GM12801 (cell line): ENCODE results near the gene ELOB.

ENCODE experiments used
- TF ChIP-seq, protein P1 (sequence below): IDR thresholded peaks from one replicate; pipeline ENCODE4 v1.5.1; 2011; ENCODE audit warnings: control low read depth; ENCODE audit not compliant: insufficient read length; ENCODE audit errors: extremely low read depth

The ELOB gene

DNA sequence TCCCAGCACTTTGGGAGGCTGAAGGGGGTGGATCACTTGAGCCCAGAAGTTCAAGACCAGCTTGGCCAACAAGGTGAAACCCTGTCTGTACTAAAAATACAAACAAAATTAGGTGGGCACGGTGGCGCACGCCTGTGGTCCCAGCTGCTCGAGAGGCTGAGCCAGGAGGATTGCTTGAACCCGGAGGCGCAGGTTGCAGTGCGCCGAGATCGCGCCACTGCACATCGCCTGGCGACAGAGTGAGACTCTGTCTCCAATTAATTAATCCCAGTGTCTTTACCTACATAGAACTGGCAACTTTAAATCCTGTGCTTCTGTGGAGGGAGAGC lies 1.5 kb upstream of the ELOB start:
- TF ChIP-seq, protein P1, sequence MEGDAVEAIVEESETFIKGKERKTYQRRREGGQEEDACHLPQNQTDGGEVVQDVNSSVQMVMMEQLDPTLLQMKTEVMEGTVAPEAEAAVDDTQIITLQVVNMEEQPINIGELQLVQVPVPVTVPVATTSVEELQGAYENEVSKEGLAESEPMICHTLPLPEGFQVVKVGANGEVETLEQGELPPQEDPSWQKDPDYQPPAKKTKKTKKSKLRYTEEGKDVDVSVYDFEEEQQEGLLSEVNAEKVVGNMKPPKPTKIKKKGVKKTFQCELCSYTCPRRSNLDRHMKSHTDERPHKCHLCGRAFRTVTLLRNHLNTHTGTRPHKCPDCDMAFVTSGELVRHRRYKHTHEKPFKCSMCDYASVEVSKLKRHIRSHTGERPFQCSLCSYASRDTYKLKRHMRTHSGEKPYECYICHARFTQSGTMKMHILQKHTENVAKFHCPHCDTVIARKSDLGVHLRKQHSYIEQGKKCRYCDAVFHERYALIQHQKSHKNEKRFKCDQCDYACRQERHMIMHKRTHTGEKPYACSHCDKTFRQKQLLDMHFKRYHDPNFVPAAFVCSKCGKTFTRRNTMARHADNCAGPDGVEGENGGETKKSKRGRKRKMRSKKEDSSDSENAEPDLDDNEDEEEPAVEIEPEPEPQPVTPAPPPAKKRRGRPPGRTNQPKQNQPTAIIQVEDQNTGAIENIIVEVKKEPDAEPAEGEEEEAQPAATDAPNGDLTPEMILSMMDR = no peak

DNA sequence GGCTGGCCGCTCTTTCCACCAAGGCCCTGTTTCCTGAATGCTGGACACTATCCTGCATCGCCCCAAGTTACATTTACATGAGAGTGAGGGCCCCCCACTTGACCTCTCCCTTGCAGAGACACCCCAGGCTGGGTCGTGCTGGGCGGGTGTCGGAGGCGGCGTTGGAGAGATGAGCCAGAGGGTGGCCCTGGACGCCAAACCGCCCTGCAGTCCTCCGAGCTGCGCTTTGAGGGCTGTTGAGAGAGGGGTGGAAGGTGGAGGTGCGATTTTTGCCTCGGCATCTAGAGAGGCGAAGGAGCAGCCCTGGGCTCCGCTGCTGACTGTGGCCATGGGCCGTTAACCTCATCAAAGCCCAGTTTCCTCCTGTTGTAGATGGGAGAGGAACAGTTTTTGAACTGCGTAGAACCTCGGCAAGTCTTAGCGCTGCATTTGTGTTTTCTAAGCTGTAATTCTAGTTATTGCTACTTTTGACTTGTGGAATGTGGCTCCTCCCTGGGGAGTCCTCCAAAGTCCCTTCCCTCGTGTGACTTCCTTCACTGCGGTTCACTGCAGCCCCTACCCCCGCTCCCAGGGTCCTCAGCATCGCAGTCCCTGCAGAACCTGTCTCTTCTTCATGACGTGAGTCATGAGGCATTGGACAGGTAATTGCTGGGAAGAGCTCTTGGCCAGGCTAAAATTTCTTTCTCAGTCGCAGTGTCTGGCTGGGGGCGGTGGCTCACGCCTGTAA lies 986 bp upstream of the ELOB start:
- TF ChIP-seq, protein P1 = no peak

DNA sequence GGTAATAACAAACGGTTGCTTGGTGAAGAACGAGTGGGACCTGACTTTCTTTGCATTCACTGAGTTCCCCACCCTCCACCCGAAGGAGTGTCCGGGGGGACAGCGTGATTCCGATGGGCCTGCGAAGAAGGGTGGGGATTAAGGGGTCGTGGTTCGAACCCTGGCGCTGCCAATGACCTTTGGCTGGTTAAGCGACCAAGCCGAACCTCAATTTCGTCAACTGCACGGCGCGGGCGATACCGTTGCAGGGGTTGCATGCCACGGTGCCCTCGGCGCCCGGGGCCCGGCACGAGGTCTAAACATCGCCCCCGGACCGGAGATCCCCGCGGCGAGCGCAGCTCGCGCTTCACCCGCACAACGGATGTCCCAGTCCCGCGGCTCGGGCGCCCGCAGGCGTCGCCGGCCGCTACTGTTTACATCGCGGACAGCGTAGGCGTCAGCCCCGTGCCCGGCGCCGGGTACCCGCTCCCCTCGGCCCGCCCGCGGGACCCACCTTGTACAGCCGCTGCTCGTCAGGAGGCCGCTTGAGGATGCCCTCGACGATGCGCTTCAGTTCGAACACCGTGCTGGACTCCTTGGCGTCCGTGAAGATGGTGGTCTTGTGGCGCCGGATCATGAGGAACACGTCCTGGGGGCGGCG lies 460 bp downstream of the ELOB start:
- TF ChIP-seq, protein P1 = no peak

DNA sequence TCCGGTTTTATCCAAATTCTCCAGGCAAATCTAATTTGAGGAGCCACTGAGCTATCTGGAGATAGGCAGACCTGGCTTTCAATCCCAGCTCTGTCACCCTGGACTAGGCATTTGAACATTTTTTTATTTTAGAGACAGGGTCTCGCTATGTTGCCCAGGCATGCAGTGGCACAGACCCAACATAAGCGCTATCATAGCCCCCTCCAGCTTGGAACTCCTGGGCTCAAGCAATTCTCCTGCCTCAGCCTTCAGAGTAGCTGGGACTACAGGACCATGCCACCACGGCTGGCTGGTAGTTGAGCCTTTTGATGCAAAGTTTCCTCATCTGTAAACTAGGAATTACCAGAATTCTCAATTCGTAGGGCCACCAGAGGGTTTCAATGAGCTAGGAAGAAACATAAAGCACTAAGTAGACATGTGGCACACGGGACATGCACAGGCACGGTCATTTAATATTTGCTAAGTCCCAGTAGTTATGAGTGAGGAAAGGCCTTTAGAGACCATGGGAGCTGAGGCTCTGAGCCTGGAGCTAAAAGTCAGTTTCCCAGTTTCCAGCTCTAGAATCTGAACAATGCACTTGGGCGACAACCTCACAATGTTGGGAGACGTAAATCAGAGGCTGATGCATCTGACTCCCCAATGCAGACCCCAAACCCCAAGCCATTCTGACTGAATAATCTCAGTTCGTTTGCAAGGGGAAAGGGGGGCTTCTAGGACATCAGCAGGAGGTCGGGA lies 1.1 kb downstream of the ELOB start:
- TF ChIP-seq, protein P1 = no peak

DNA sequence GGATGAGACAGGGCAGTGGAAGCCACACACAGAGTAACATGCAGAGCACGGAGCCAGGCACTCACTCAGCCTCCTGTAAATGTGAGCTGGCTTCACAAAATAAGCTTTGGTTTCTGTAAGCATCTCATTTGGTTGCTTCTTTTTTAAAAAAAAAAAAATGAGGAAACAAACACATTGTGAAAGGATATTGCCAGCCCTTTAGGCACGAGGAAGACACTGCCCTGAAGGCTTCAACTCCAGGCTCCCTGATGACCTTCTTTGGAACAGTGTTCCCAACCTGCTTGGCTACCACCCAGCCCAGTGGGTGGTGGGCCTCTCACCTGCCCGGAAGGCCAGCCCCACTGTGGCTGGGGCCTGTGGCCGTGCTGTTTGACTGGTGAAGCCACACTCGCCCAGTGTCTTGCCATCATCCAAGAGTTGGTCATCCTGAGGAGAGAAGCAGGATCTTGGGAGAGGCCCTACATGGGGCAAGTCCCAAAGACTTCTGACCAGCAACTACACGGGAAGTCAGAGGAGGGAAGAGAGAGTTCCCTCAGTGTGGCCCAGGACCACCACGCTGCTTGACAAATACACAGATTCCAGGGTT lies 1.9 kb downstream of the ELOB start:
- TF ChIP-seq, protein P1 = no peak

DNA sequence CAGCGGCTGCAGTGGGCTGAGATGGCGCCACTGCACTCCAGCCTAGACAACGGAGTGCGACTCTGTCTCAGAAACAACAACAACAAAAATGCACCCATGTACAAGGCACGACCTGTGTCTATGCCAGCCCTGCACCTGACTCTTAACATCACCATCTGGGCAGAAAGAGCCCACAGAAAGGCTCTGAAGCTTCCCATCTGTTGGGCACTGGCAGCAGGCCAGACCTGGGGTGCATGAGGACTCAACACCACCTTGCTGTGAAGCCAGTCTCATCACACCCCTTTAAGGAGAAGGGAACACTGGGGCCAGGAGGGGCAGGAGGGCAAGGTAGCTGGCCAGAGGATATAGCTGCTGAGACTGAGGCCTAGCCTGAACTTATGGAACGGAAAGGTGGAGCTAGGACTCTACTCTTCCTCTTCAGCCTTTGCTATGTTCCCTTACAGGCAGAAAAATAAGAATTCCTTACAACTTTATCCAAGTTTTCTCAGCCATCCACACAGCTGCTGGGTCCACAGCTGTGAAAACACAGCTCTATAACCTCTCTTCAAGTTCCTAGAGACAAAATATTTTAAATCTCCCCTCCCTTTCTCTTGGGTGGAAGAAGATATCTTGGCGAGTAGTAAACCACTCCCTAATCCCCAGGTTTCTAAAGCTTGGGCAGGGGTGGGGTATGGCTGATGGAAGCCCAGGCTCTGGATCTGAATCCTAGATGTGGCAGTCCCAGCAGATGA lies 2.8 kb downstream of the ELOB start:
- TF ChIP-seq, protein P1 = no peak
